IMR-90 (cell line): ENCODE data around the gene ZNF112. TPM values are rescaled to one million over a fixed set of nuclear protein-coding genes. Genes with fewer than 3 reads are reported as not detected.

Source experiments
- ATAC-seq: fragments of 200-7000 bp; cut with Tn5 transposase; 2 replicates; pipeline ENCODE4 v1.9.1; 2020; ENCODE audit warnings: low read depth, mild to moderate bottlenecking, moderate library complexity
- BruUV-seq: library from RNA; stranded (reverse); fragments of 400-500 nt; replicated peaks from 2 replicates; lab custom pipeline; 2021; lab: Mats Ljungman, UMichigan
- CTCF ChIA-PET: fragments of 300-600 bp; formaldehyde crosslinking; extraction: SDS; loops from one replicate; lab custom pipeline; 2021; ENCODE audit warnings: antibody characterized with exemption; lab: Yijun Ruan, JAX
- POLR2A ChIA-PET: fragments of 300-600 bp; sonication (Branson Sonifier 250); formaldehyde crosslinking; loops from one replicate; lab custom pipeline; 2022; ENCODE audit warnings: antibody characterized with exemption; ENCODE audit not compliant: unreplicated experiment; lab: Charles Lee
- DNase-seq: peaks from one replicate; pipeline ENCODE4 v3.0.0; 2013
- H2AFZ ChIP-seq: replicated peaks from 2 replicates; pipeline ENCODE3; 2013; ENCODE audit warnings: low read length, mild to moderate bottlenecking; ENCODE audit not compliant: poor library complexity
- H2AK5ac ChIP-seq: 2 replicates; pipeline ENCODE4 v1.6.1; 2013; ENCODE audit warnings: low read depth, low read length, inconsistent platforms
- H2AK9ac ChIP-seq: replicated peaks from 2 replicates; pipeline ENCODE3; 2013; ENCODE audit warnings: mild to moderate bottlenecking, low read depth, low read length, moderate library complexity; ENCODE audit not compliant: poor library complexity
- H2BK120ac ChIP-seq: 2 replicates; pipeline ENCODE4 v1.6.1; 2013; ENCODE audit warnings: low read depth, low read length, inconsistent platforms
- H2BK15ac ChIP-seq: 3 replicates; pipeline ENCODE4 v1.6.1; 2013; ENCODE audit warnings: low read depth, low read length, inconsistent platforms
- H2BK20ac ChIP-seq: 2 replicates; pipeline ENCODE4 v1.6.1; 2013; ENCODE audit warnings: low read depth, mild to moderate bottlenecking, inconsistent platforms, low read length, moderate library complexity
- H2BK5ac ChIP-seq: 2 replicates; pipeline ENCODE4 v1.6.1; 2013; ENCODE audit warnings: mild to moderate bottlenecking, low read depth, low read length, inconsistent platforms; ENCODE audit not compliant: poor library complexity, severe bottlenecking
- H3K14ac ChIP-seq: replicated peaks from 2 replicates; pipeline ENCODE4 v1.6.1; 2013; ENCODE audit warnings: low read depth, low read length, inconsistent platforms
- H3K18ac ChIP-seq: 2 replicates; pipeline ENCODE4 v1.6.1; 2013; ENCODE audit warnings: low read depth, low read length, control low read depth
- H3K23ac ChIP-seq: 2 replicates; pipeline ENCODE4 v1.6.1; 2013; ENCODE audit warnings: low read depth, low read length, inconsistent platforms
- H3K27ac ChIP-seq: 2 replicates; pipeline ENCODE4 v1.5.1; 2013; ENCODE audit warnings: mild to moderate bottlenecking, control low read depth, low read length; ENCODE audit not compliant: insufficient read depth
- H3K27me3 ChIP-seq: 2 replicates; pipeline ENCODE4 v1.6.1; 2013; ENCODE audit warnings: low read length; ENCODE audit not compliant: control insufficient read depth, insufficient read depth
- H3K36me3 ChIP-seq: 2 replicates; pipeline ENCODE4 v1.6.1; 2013; ENCODE audit warnings: low read length, mixed read lengths; ENCODE audit not compliant: control insufficient read depth, insufficient read depth
- H3K4ac ChIP-seq: 2 replicates; pipeline ENCODE4 v1.6.1; 2013; ENCODE audit warnings: low read depth, low read length, inconsistent platforms
- H3K4me1 ChIP-seq: 2 replicates; pipeline ENCODE4 v1.6.1; 2013; ENCODE audit warnings: low read length, mixed read lengths; ENCODE audit not compliant: control insufficient read depth, insufficient read depth
- H3K4me2 ChIP-seq: 2 replicates; pipeline ENCODE4 v1.6.1; 2013; ENCODE audit warnings: low read depth, mild to moderate bottlenecking, control low read depth, low read length, moderate library complexity
- H3K4me3 ChIP-seq: 2 replicates; pipeline ENCODE4 v1.5.1; 2013; ENCODE audit warnings: low read depth, mild to moderate bottlenecking, control low read depth, low read length, moderate library complexity; ENCODE audit not compliant: insufficient read depth
- H3K56ac ChIP-seq: 2 replicates; pipeline ENCODE4 v1.6.1; 2013; ENCODE audit warnings: low read length, inconsistent platforms; ENCODE audit not compliant: insufficient read depth; ENCODE audit errors: extremely low read depth
- H3K79me1 ChIP-seq, 2 experiments: 2 replicates each; pipeline ENCODE4 v1.6.1; 2013; ENCODE audit warnings: low read length in 2 of 2, inconsistent platforms in 1 of 2, low read depth in 1 of 2
- H3K9ac ChIP-seq: 2 replicates; pipeline ENCODE4 v1.6.1; 2013; ENCODE audit warnings: low read depth, low read length, control low read depth
- H3K9me1 ChIP-seq: 2 replicates; pipeline ENCODE4 v1.6.1; 2013; ENCODE audit warnings: low read length, inconsistent platforms; ENCODE audit not compliant: insufficient read depth
- H3K9me3 ChIP-seq: 2 replicates; pipeline ENCODE4 v1.6.1; 2013; ENCODE audit warnings: low read length; ENCODE audit not compliant: control insufficient read depth, insufficient read depth
- H4K20me1 ChIP-seq: 2 replicates; pipeline ENCODE4 v1.6.1; 2013; ENCODE audit warnings: low read length, inconsistent platforms; ENCODE audit not compliant: insufficient read depth
- H4K5ac ChIP-seq: 2 replicates; pipeline ENCODE4 v1.6.1; 2013; ENCODE audit warnings: mild to moderate bottlenecking, low read depth, low read length, control low read depth
- H4K8ac ChIP-seq, 2 experiments: 2 replicates each; pipeline ENCODE4 v1.6.1; 2013; ENCODE audit warnings: low read depth in 2 of 2, low read length in 2 of 2, control low read depth in 1 of 2, inconsistent platforms in 1 of 2
- H4K91ac ChIP-seq: 2 replicates; pipeline ENCODE4 v1.6.1; 2013; ENCODE audit warnings: low read depth, low read length, inconsistent platforms; ENCODE audit not compliant: insufficient read depth
- FOS ChIP-seq: fragments of 150-350 bp; IDR thresholded peaks from 2 replicates; pipeline ENCODE4 v1.6.1; 2016; ENCODE audit warnings: low read depth, low read length
- MAZ ChIP-seq: IDR thresholded peaks from 2 replicates; pipeline ENCODE4 v1.6.1; 2012; ENCODE audit warnings: low read depth, mild to moderate bottlenecking, low read length, improper control_type of control experiment, moderate library complexity, borderline replicate concordance
- NFE2L2 ChIP-seq: fragments of 150-350 bp; IDR thresholded peaks from 2 replicates; pipeline ENCODE4 v1.6.1; 2016; ENCODE audit warnings: low read depth, mild to moderate bottlenecking, low read length
- WGBS, 2 experiments: methylation state at CpG; one replicate each; pipeline versions ENCODE4 v1.1.5 to v1.1.7; 2013; ENCODE audit warnings: missing lambda C conversion rate in 2 of 2; ENCODE audit not compliant: insufficient read length in 1 of 2; ENCODE audit errors: extremely low coverage in 2 of 2; 5-methylcytosine and 5-hydroxymethylcytosine counted together
- dilution Hi-C: fragments of 300-500 bp; cut with HindIII; formaldehyde crosslinking; loops from one replicate; pipeline ENCODE4 v1.14.3; 2018; ENCODE audit warnings: low sequenced_read_pairs; ENCODE audit not compliant: unreplicated experiment
- in situ Hi-C: fragments of 300-500 bp; cut with MboI; formaldehyde crosslinking; loops from 3 replicates; pipeline ENCODE4 v1.14.3; 2019; ENCODE audit warnings: low sequenced_read_pairs, inconsistent platforms, mixed read lengths
- intact Hi-C: fragments of 100-400 bp; cut with micrococcal nuclease; formaldehyde crosslinking; loops from 2 replicates; pipeline ENCODE4 v1.10.0; 2022
- polyA plus RNA-seq, 3 experiments: library from polyadenylated mRNA; depleted of rRNA; stranded (reverse); fragments of >200 nt; gene quantifications; 2 replicates each; pipeline ENCODE4 v1.2.3, GENCODE V29; 2012; ENCODE audit warnings: low replicate concordance in 1 of 3
- total RNA-seq: library from RNA; depleted of rRNA; stranded (reverse); fragments of >200 nt; gene quantifications from 2 replicates; pipeline ENCODE4 v1.2.3, GENCODE V29; 2012

ZNF112 gene
- total and polyA plus RNA-seq, 2 of the 4 experiments (the other 2 are of a cell fraction): 2.1 to 7.7 TPM

- dilution Hi-C loops (no loop called here), intact Hi-C loops (loop anchor here (5.0 to 10.0 kb wide), 2 partner anchors 92 to 140 kb away; partner anchors contain the start of genes ZNF226 and ZNF227), in situ Hi-C loops (no loop called here)
- Histone ChIP-seq H2AFZ (peak within 1 kb of the TSS; percentile 95), H2BK20ac (no peak within 1 kb of the TSS), H3K4me3 (peak within 1 kb of the TSS; percentile 74), H3K4ac (peak within 1 kb of the TSS; percentile 81), H3K36me3 (peaks cover 5% of the 10 kb centered on the region; the same call in 1 of the 2 replicates), H3K56ac (peak within 1 kb of the TSS; percentile 86), H3K4me2 (peak within 1 kb of the TSS; percentile 76), H2AK9ac (peak within 1 kb of the TSS; percentile 73), H4K5ac (peak within 1 kb of the TSS; percentile 19), H4K20me1 (no peaks in the 10 kb centered on the region; the same call in 1 of the 2 replicates), H3K9ac (peak within 1 kb of the TSS; percentile 88), H3K9me1 (peaks cover 3% of the 10 kb centered on the region; the same call in 1 of the 2 replicates), H2AK5ac (no peak within 1 kb of the TSS), H3K18ac (peak within 1 kb of the TSS; percentile 58), H3K4me1 (peaks cover 3% of the 10 kb centered on the region; the same call in 1 of the 2 replicates), H2BK120ac (peak within 1 kb of the TSS; percentile 32), H4K91ac (0 out of 2 replicates have a peak within 1 kb of the TSS, but pooled peaks have one; percentile 34), H3K9me3 (no peaks in the 10 kb centered on the region), H2BK5ac (peak within 1 kb of the TSS; percentile 51), H3K23ac (peak within 1 kb of the TSS; percentile 82), H3K14ac (peak within 1 kb of the TSS; percentile 86), H2BK15ac (no peak within 1 kb of the TSS; the same call in 2 of the 3 replicates), H3K27ac (peak within 1 kb of the TSS; percentile 86), H3K79me1 (peaks cover 4 to 8% of the 10 kb centered on the region in 2 experiments; a peak in 2 of 4 replicates), H3K27me3 (no peaks in the 10 kb centered on the region), H4K8ac (peak within 1 kb of the TSS; percentile 48 to 84)
- 0% methylated on average over 16 of the region's 31 CpGs; no CpG with 5 or more reads in 1 of the 2 experiments for WGBS, 2 experiments
- no TSS peak for BruUV-seq
- TF ChIP-seq NFE2L2: no peak
- TF ChIP-seq FOS: peak; percentile 44; the same call in 1 of the 2 replicates
- peak; percentile 13; the same call in 1 of the 2 replicates for TF ChIP-seq MAZ
- ATAC-seq: peak; percentile 97
- CTCF ChIA-PET: interaction anchor here (0.7 to 0.9 kb wide), 2 partner anchors 138 to 195 kb away, joined by 3 read pairs; partner anchors contain the start of gene ZNF180
- DNase-seq: peak; percentile 99
- POLR2A ChIA-PET: no interaction called here
Observed at GRCh38 chr19:44304659-44305193, 51.8 kb downstream of the ZNF112 start, which contains the start of gene ZNF235. Gene ZNF235 (minus strand): TSS chr19:44305025. CDS start chr19:44303404, 1,621 bp downstream.
